Keratinocyte (primary cell): Measurements from ENCODE around the gene DIAPH3. TPM values are rescaled to one million over a fixed set of nuclear protein-coding genes. Genes with fewer than 3 reads are reported as not detected.

Experiments used
- DNase-seq: peaks from one replicate; pipeline ENCODE4 v3.0.0-alpha.2; 2011; ENCODE audit warnings: low read depth, missing footprints, low spot score
- FAIRE-seq: peaks from 2 replicates; lab custom pipeline; 2011; peaks lifted over from hg19 to GRCh38; lab: Jason Lieb, UNC
- H2AFZ ChIP-seq: 2 replicates; pipeline ENCODE4 v1.6.0; 2012; ENCODE audit warnings: low read length, control low read depth, inconsistent platforms; ENCODE audit not compliant: control insufficient read depth
- H3K27ac ChIP-seq: 2 replicates; pipeline ENCODE4 v1.5.1; 2011; ENCODE audit warnings: low read length; ENCODE audit not compliant: control insufficient read depth, insufficient read depth
- H3K27me3 ChIP-seq: 3 replicates; pipeline ENCODE4 v1.6.0; 2011; ENCODE audit warnings: low read length; ENCODE audit not compliant: control insufficient read depth, insufficient read depth; ENCODE audit errors: extremely low read depth
- H3K36me3 ChIP-seq, 2 experiments: 2 replicates in 1 of 2; 3 replicates in 1 of 2; pipeline ENCODE4 v1.5.1; 2011; ENCODE audit warnings: low read length in 2 of 2, mild to moderate bottlenecking in 1 of 2; ENCODE audit not compliant: control insufficient read depth in 2 of 2, insufficient read depth in 2 of 2; ENCODE audit errors: extremely low read depth in 1 of 2
- H3K4me1 ChIP-seq: 3 replicates; pipeline ENCODE4 v1.5.1; 2011; ENCODE audit warnings: low read length; ENCODE audit not compliant: control insufficient read depth, insufficient read depth; ENCODE audit errors: extremely low read depth
- H3K4me2 ChIP-seq: 3 replicates; pipeline ENCODE4 v1.6.0; 2011; ENCODE audit warnings: low read depth, low read length; ENCODE audit not compliant: control insufficient read depth, insufficient read depth; ENCODE audit errors: extremely low read depth
- H3K4me3 ChIP-seq, 3 experiments: fragments of 200-600 bp in 1 of 3; sonication (generic) in 1 of 3; 2 replicates in 2 of 3; 3 replicates in 1 of 3; pipeline ENCODE4 v1.5.1; 2011 to 2016; ENCODE audit warnings: low read length in 3 of 3, mild to moderate bottlenecking in 3 of 3, control low read depth in 2 of 3, inconsistent platforms in 1 of 3, low read depth in 1 of 3, mixed read lengths in 1 of 3, mixed run types in 1 of 3, moderate library complexity in 1 of 3; ENCODE audit not compliant: control insufficient read depth in 2 of 3, insufficient read depth in 2 of 3; ENCODE audit errors: extremely low read depth in 1 of 3
- H3K79me2 ChIP-seq: 2 replicates; pipeline ENCODE4 v1.6.0; 2012; ENCODE audit warnings: low read length; ENCODE audit not compliant: control insufficient read depth, insufficient read depth
- H3K9ac ChIP-seq: 3 replicates; pipeline ENCODE4 v1.6.0; 2011; ENCODE audit warnings: low read length; ENCODE audit not compliant: control insufficient read depth, insufficient read depth; ENCODE audit errors: extremely low read depth
- H3K9me1 ChIP-seq: 3 replicates; pipeline ENCODE4 v1.6.0; 2011; ENCODE audit warnings: low read length; ENCODE audit not compliant: control insufficient read depth, insufficient read depth; ENCODE audit errors: extremely low read depth
- H3K9me3 ChIP-seq: 2 replicates; pipeline ENCODE4 v1.5.1; 2012; ENCODE audit warnings: low read depth, low read length; ENCODE audit not compliant: control insufficient read depth
- H4K20me1 ChIP-seq: 3 replicates; pipeline ENCODE4 v1.6.0; 2011; ENCODE audit warnings: low read length; ENCODE audit not compliant: control insufficient read depth, insufficient read depth; ENCODE audit errors: extremely low read depth
- EZH2 ChIP-seq: IDR thresholded peaks from one replicate; pipeline ENCODE4 v1.6.1; 2012; ENCODE audit warnings: inconsistent platforms, mild to moderate bottlenecking, low read length, moderate library complexity
- dilution Hi-C: fragments of 300-500 bp; cut with MboI; formaldehyde crosslinking; loops from one replicate; pipeline ENCODE4 v1.7.0; 2020; ENCODE audit warnings: low sequenced_read_pairs; ENCODE audit not compliant: extremely low pct_ligation_motif_present
- polyA plus RNA-seq, 5 experiments: library from polyadenylated mRNA; depleted of rRNA in 3 of 5; stranded (reverse) in 3 of 5; stranded (forward) in 1 of 5; unstranded in 1 of 5; fragments of >200 nt; gene quantifications; 1 replicate in 1 of 5; 2 replicates in 3 of 5; 3 replicates in 1 of 5; pipeline versions ENCODE4 v1.2.1 to v1.2.3, GENCODE V29; 2011 to 2012; ENCODE audit warnings: missing spikeins in 2 of 5, low read depth in 1 of 5, low replicate concordance in 1 of 5
- TF ChIP-seq, protein P1 (sequence below), 3 experiments: IDR thresholded peaks in 1 of 3; conservative IDR thresholded peaks in 1 of 3; optimal IDR thresholded peaks in 1 of 3; 2 replicates in 2 of 3; 3 replicates in 1 of 3; pipeline versions ENCODE3 to v1.5.1; 2011; ENCODE audit warnings: low read length in 3 of 3, mild to moderate bottlenecking in 3 of 3, moderate library complexity in 2 of 3, control low read depth in 1 of 3, inconsistent platforms in 1 of 3; ENCODE audit not compliant: insufficient read depth in 2 of 3; ENCODE audit errors: extremely low read depth in 1 of 3

DIAPH3 gene
- polyA plus RNA-seq, 1 donor (not counting 4 experiments of a cell fraction or from before 2014, with no cell fraction given): 9.0 TPM

DNA sequence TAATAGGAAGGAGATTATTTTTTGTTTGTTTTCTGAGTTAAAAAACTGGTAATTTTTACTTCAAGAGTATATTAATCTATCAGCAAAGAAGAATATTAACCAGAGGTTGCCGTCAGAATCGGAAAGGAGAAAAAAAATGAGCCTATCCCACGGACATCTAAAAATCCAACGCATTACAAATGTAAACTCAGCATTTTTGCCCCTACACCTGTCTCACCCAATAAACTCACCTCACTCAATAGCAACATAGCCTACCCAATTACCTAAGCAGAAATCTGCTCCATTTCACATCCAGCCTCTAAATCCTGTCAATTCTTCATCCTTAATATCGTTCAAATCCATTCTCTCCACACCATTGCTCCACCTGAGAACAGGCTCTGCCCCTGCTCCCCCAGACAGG is 10.4 kb upstream of the DIAPH3 start:
- DNase-seq: no peak
- Histone ChIP-seq H3K4me2 (no peak overlapping the region), H3K9ac (no peak overlapping the region), H3K27me3 (peaks cover 2% of the 10 kb centered on the region), H4K20me1 (no peaks in the 10 kb centered on the region), H3K9me1 (no peaks in the 10 kb centered on the region), H2AFZ (no peak overlapping the region), H3K9me3 (no peaks in the 10 kb centered on the region), H3K79me2 (no peaks in the 10 kb centered on the region), H3K27ac (no peak overlapping the region), H3K4me3 (no peak overlapping the region), H3K4me1 (no peaks in the 10 kb centered on the region), H3K36me3 (no peaks in the 10 kb centered on the region)
- dilution Hi-C loops: no loop called here
- TF ChIP-seq, protein P1, sequence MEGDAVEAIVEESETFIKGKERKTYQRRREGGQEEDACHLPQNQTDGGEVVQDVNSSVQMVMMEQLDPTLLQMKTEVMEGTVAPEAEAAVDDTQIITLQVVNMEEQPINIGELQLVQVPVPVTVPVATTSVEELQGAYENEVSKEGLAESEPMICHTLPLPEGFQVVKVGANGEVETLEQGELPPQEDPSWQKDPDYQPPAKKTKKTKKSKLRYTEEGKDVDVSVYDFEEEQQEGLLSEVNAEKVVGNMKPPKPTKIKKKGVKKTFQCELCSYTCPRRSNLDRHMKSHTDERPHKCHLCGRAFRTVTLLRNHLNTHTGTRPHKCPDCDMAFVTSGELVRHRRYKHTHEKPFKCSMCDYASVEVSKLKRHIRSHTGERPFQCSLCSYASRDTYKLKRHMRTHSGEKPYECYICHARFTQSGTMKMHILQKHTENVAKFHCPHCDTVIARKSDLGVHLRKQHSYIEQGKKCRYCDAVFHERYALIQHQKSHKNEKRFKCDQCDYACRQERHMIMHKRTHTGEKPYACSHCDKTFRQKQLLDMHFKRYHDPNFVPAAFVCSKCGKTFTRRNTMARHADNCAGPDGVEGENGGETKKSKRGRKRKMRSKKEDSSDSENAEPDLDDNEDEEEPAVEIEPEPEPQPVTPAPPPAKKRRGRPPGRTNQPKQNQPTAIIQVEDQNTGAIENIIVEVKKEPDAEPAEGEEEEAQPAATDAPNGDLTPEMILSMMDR (optimal IDR thresholded peaks at IDR 0.05 in 1 of 3, IDR thresholded peaks at IDR 0.05 in 1 of 3, conservative IDR thresholded peaks at IDR 0.05 in 1 of 3; ENCODE audit: extremely low read depth in 1 of 3, insufficient read depth in 2 of 3, low read length in 3 of 3): no peak
- TF ChIP-seq EZH2: no peak
- FAIRE-seq: no peak

DNA sequence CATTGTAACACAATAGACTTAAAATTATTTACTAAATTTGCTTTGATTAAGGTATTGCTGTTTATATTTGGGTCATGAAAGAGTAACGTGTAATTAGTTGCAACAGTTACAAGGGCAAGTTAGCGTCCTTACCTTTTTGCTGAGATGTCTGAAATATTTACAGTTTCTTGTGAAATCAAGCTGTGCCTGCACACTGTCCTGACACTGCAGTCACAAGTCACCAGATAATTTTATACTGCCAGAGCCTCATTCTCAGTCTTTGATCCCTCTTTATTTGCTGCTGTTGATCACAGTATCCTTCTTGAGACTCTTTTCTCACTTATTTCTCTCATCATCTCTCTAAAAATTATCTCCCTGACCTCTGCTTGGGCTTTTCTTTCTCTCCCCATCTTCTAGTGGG is 8.4 kb upstream of the DIAPH3 start:
- H3K4me3 ChIP-seq: no peak overlapping the region
- H3K9me1 ChIP-seq: no peaks in the 10 kb centered on the region
- H3K79me2 ChIP-seq: no peaks in the 10 kb centered on the region
- TF ChIP-seq, protein P1 (optimal IDR thresholded peaks at IDR 0.05 in 1 of 3, IDR thresholded peaks at IDR 0.05 in 1 of 3, conservative IDR thresholded peaks at IDR 0.05 in 1 of 3; ENCODE audit: extremely low read depth in 1 of 3, insufficient read depth in 2 of 3, low read length in 3 of 3): no peak
- TF ChIP-seq EZH2: no peak
- no peaks in the 10 kb centered on the region for H3K4me1 ChIP-seq
- H3K27me3 ChIP-seq: peaks cover 2% of the 10 kb centered on the region
- dilution Hi-C loops: no loop called here
- H3K4me2 ChIP-seq: no peak overlapping the region
- H2AFZ ChIP-seq: no peak overlapping the region
- H3K27ac ChIP-seq: no peak overlapping the region
- no peaks in the 10 kb centered on the region for H4K20me1 ChIP-seq
- no peaks in the 10 kb centered on the region for H3K36me3 ChIP-seq
- no peak overlapping the region for H3K9ac ChIP-seq
- DNase-seq: no peak
- H3K9me3 ChIP-seq: no peaks in the 10 kb centered on the region
- FAIRE-seq: no peak
